RPMI8226 (cell line): ENCODE results near the gene PRSS27.
"Not testable (repeated sequence)": the region's sequence is repeated elsewhere in the genome, so short reads cannot be mapped to it uniquely, and the experiment has no call there.

Experiments
- DNase-seq: peaks from one replicate; pipeline ENCODE4 v3.0.0-alpha.2; 2015

PRSS27 gene

GRCh38 chr16:2707368-2708289 is 12.4 kb downstream of the PRSS27 start:
- no peak for DNase-seq

- DNase-seq, result no peak
Measured at GRCh38 chr16:2706611-2707311, 13.3 kb downstream of the PRSS27 start.

GRCh38 chr16:2706085-2706484 is 13.9 kb downstream of the PRSS27 start:
- no peak for DNase-seq

DNA sequence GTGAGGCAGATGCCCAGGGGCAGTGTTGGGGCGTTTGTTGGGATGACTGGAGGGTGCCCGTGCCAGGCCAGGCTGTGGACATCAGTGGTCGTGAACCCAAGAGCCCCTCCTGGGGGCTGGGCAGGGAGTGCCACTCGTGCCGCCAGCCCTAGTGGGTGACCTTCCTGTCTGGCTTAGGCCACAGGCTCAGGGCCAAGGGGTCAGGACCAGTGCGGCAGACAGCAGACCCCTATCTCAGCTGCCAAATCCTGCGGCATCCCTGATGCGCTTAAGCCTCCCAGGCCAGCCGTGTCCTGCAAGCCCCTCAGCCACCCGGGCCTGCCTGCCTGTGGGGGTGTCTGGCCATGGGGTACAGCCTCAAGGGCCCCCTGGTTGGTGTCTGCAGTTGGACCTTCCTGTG is 14.7 kb downstream of the PRSS27 start:
- DNase-seq, result no peak

DNA sequence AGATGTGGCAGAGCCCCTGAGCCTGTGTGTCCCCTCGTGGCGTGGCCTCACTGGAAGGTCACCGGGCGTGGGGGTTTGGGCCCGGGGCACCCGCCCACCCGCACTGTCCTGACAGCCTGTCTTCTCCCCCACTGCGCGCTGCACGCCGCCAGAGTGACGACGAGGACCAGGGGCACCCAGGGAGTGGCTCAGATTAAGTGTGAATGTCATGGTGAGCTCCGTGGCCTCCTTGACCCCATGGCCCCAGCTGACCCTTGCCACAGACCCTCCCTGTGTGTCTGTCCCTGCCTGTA is 15.1 kb downstream of the PRSS27 start:
- DNase-seq, result no peak

- DNase-seq, result no peak
Measured at GRCh38 chr16:2704166-2704982, 15.7 kb downstream of the PRSS27 start.

- no peak for DNase-seq
Measured at GRCh38 chr16:2702871-2703745, 16.9 kb downstream of the PRSS27 start.

DNA sequence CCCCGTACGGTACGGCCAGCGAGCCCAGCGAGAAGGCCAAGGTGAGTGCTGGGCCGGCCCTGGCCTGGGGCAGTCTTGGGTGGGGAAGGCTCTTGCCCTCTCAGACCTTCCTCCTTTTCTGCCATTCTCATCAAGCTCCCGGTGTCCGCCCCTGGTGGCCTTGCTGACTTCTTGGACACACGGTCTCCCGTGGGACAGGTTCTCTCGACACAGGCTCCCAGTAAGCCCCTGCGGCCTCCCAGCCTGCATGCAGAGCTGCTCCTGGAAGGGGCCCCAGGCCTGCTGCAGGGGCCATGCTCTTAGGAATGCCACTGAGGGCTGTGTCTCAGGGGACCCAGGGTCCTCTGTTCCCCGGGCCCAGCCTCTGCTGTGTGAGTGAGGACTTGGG is 17.6 kb downstream of the PRSS27 start:
- no peak for DNase-seq

DNA sequence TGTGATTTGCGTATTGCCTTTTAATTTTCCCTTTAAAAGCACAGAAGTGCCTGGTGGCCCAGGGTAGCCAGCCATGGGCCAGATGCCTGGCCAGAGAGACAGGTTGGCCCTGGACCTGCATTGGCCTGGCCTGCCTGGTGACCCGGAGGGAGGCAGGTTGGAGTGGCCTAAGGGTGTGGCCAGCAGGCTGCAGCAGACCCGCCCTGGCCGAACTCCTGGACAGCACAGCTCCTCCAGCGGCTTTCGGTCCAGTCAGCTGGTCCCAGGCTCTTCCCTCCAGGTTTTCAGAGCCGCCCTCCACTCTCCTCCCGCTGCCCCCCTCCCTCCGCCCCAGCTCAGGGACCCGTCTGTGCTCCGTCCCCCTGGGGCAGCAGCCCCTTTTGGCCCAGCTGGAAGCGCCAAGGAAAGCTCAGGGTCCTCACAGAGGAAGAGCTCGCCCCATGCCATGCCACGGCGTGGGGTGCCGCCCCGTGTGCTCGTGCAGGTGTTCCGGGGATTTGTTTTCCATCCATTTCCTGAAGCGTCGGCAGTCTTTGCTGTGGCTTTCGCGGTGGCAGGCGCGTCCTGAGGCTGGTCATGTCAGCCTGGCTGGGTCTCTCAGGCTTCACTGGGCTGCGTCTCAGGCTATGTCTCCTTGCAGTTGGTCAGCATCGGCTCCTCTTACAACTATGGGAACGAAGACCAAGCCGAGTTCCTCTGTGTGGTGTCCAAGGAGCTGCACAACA is 18.1 kb downstream of the PRSS27 start:
- no peak for DNase-seq

- no peak for DNase-seq
Measured at GRCh38 chr16:2701272-2701671, 18.8 kb downstream of the PRSS27 start.

GRCh38 chr16:2700786-2701185 is 19.2 kb downstream of the PRSS27 start:
- DNase-seq, result no peak

DNA sequence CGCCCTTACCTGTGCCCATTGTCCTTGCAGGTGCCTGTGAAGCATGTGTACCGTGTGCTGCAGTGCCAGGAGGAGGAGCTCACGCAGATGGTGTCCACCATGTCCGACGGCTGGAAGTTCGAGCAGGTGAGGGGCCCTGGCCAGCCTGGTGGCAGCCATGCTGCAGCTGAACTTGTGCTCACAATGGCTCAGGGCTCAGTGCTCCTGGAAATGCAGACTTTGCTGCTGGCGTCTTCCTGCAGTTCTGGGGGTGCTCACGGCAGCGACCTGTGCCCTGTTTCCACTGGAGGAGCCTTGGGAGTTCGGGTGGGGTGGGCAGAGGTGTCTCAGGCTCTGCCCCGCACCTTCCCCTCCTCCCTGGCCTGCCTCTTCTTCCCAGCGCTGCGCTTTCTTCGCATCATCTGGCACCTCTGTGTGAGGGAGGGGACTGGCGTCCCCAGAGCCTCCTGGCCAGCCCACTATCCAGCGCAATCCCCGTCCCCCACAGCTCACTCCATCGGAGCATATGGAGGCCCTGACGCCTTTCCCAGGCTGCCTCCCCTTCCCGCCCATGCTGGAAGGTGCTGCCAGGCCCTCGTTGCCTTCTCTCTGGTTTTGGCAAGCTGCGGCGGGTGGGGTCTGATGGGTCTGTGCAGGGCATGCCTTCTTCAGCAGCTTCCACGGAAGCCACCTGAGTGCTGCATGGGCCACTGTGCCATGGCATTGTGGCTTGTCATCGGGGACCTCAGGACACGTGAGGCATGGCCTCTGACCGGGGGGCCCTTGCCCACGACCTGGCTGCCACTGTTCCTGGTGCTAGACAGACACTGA is 20.0 kb downstream of the PRSS27 start:
- no peak for DNase-seq

DNA sequence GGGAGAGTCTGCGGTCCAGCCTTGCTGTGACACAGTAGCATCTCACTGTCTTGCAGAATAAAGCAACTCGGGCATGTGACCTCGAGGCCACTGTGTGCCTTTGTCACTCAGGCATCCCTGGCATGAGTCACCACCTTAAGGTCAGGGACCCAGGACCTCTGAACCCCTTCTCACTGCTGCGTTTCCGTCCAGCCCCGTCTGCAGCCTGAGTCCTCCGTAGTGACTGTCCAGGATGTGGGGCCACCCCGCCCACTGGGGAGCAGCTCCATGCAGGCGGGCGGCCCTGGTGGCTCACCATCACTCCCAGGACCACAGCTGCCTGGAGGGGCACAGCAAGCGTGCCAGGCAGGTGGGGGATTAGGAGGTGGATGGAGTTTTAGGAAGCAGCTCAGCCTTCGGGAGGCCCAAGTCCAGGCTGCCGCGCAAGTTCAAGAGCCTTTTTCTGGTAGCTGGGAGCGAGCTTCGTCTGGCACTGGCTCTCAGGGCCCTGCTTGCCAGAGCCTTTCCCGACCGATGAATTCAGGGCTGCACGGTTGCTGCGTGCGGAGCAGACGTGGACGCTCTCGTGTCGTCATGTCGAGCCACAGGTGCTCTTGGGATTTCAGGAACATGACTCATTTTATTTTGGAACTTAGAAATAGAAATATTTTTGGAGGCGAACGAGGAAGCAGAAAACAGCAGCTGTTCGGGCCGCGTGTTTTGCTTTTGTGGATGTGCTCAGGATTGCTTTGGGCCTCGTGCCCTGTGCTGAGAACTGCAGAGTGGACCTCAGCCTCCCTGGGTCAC is 20.9 kb downstream of the PRSS27 start:
- DNase-seq, result no peak

DNA sequence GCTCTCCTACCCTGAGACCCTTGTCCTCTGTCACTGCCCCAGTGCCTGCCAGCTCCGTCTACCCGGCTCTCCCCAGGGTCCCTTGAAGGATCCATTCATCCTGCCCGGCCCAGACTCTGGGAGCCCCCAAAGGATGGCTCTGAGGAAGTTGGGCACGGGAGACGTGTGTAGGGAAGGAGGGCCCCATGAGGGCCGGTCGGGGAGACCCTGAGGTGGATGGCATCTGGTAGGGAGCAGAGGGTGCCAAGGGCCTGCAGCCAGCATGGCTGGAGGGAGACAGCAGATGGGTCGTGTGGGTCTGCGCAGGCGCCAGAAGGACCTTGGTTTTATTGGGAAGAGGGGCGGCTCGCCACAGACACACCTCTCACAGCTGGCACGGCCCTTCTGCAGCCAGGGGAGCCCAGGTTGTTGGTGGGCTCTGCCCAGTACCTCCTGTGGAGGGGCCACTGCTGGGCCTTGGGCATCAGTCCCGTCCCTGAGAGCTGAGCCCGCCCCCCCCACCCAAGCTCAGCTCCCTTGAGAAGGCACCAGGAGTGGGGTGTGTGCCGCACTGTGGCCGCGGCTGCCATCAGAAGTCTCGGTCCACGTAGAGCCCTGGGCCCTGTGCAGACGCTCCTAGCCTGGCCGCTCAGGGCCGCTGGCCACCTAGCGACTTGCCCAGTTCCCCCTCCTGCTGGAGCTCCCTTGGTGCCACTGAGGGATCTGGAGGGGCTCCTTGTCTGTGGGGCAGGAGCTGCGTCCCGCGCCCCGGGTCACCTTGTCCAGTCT is 21.7 kb downstream of the PRSS27 start:
- DNase-seq, result no peak

DNA sequence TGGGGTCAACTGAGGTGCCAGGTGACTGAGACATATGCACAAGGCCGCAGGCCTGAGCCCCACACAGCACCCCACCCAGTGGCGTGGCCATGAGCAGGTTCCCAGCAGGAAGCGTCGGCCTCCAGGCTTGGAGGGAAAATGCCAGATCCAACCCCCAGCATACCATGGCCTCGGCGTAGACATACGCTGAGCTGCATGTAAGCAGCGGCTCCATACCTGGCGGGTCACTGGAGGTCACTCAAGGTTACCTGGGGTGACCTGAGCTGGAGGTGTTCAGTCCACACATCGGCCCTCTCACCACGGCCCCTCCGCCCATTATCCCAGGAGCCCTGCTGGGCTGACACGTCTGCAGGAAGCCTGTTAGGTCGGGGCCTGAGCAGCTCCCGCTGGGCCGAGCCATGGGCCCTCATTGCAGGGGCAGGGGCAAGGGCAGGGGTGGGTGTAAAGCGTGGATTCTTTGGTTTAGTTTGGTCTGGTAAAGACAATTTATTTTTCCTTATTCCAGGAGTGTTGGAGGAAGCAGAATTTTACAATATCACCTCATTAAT is 22.5 kb downstream of the PRSS27 start:
- no peak for DNase-seq

- DNase-seq, result not testable (repeated sequence)
Measured at GRCh38 chr16:2696601-2697250, 23.3 kb downstream of the PRSS27 start.

GRCh38 chr16:2692948-2693651 is 26.9 kb downstream of the PRSS27 start:
- DNase-seq, result no peak
